ENCODE results near the gene PPP2R2C. TPM values are rescaled to one million over a fixed set of nuclear protein-coding genes. Genes with fewer than 3 reads are reported as not detected.

The PPP2R2C gene
- total RNA-seq, 1 experiment from 2014 or later, result 32.9 TPM

DNA sequence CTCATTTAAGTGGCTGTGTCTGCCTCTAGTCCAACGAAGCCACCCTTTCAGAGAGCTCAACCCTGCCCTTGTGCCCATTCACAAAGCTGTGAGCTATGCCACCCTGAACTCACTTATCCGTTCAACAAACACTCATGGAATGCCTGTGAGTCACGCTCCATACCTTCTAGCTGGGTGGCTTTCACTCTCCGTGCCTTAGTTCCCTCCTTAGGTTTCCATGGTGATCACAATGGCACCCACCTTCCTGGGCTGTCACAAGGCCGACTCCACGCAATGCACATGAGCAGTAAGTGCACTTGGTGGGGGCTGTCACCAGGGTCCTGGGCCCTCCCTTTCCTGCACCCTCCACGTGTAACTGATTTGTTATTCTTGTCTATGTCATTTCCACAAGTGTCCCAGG, 37.2 kb upstream of the PPP2R2C start:
- no peaks in the 10 kb centered on the region for H3K79me2 ChIP-seq (ENCODE audit: insufficient read depth, low read length)
- no peaks in the 10 kb centered on the region for H3K9me2 ChIP-seq (ENCODE audit: insufficient read depth)
- H3K9me3 ChIP-seq (ENCODE audit: control insufficient read depth in 1 of 2, insufficient read depth in 1 of 2, low read depth in 1 of 2, low read length in 2 of 2), result peaks cover 3 to 13% of the 10 kb centered on the region in 2 experiments; a peak in 2 of 4 replicates
- no peak overlapping the region for H3K4me3 ChIP-seq (replicated peaks in 1 of 2; ENCODE audit: low read depth in 1 of 2, low read length in 2 of 2)
- H2AFZ ChIP-seq (ENCODE audit: low read depth, low read length, poor library complexity, severe bottlenecking), result no peak overlapping the region
- H3K27me3 ChIP-seq (ENCODE audit: insufficient read depth, low read length), result no peaks in the 10 kb centered on the region
- peak overlapping the region; percentile 38; the same call in 1 of the 2 replicates for H3K4me2 ChIP-seq (ENCODE audit: low read length)
- H4K20me1 ChIP-seq (ENCODE audit: insufficient read depth), result no peaks in the 10 kb centered on the region
- no peak overlapping the region for H3K9ac ChIP-seq (ENCODE audit: low read length)
- intact Hi-C loops (cut with micrococcal nuclease), result no loop called here
- ChIA-PET POLR2A (no interaction called here), CTCF (no interaction called here), RAD21 (ENCODE audit: low non-redundant PET in 1 of 2, low total read pairs in 2 of 2, uncharacterized antibody in 2 of 2, unreplicated experiment in 2 of 2) (no interaction called here)
- ATAC-seq (peak; percentile 52; the same call in 1 of the 2 replicates), DNase-seq (ENCODE audit: low read depth, low spot score) (no peak)
- H3K4me1 ChIP-seq (ENCODE audit: control insufficient read depth in 1 of 2, insufficient read depth in 2 of 2, low read length in 2 of 2), result peaks cover 0 to 12% of the 10 kb centered on the region in 2 experiments; a peak in 1 of 4 replicates
- no peak for TF ChIP-seq ZNF274 (IDR thresholded peaks at IDR 0.05; ENCODE audit: low read depth, low read length)
- no peak for TF ChIP-seq ZFX (IDR thresholded peaks at IDR 0.05)
- TF ChIP-seq EZH2 (IDR thresholded peaks at IDR 0.05), result no peak
- TF ChIP-seq RAD21 (IDR thresholded peaks at IDR 0.05; ENCODE audit: low read depth), result no peak
- TF ChIP-seq MAX (IDR thresholded peaks at IDR 0.05), result no peak
- TF ChIP-seq REST (IDR thresholded peaks at IDR 0.05; ENCODE audit: low read depth), result no peak
- no peak for TF ChIP-seq SIN3A (IDR thresholded peaks at IDR 0.05; ENCODE audit: low read depth)
- no peak for TF ChIP-seq CTCF (IDR thresholded peaks at IDR 0.05 in 2 of 3, conservative IDR thresholded peaks at IDR 0.05 in 1 of 3; ENCODE audit: borderline replicate concordance in 1 of 3, insufficient read depth in 1 of 3, low read depth in 2 of 3, low read length in 2 of 3)
- TF ChIP-seq POLR2A (IDR thresholded peaks at IDR 0.05; ENCODE audit: borderline replicate concordance, extremely low read depth, insufficient read depth, insufficient read length), result no peak
- no peak for TF ChIP-seq CBX3 (IDR thresholded peaks at IDR 0.05; ENCODE audit: low read depth)
- TF ChIP-seq POLR2AphosphoS5 (IDR thresholded peaks at IDR 0.05; ENCODE audit: low read depth, low read length), result no peak
- TF ChIP-seq EGR1 (IDR thresholded peaks at IDR 0.05; ENCODE audit: low read depth), result no peak
- no peak for TF ChIP-seq SRF (IDR thresholded peaks at IDR 0.05; ENCODE audit: low read depth)
- no peak for TF ChIP-seq FOSL1 (IDR thresholded peaks at IDR 0.05; ENCODE audit: low read depth)
- BruUV-seq (replicated peaks), result no TSS peak
- H3K36me3 ChIP-seq (ENCODE audit: control insufficient read depth in 1 of 2, insufficient read depth in 2 of 2, low read length in 2 of 2), result no peaks in the 10 kb centered on the region
- no peak overlapping the region for H3K27ac ChIP-seq (ENCODE audit: low read depth, low read length)

Data from HCT116 (cell line).